HG02610 (cell line): ENCODE measurements around the gene EPC2.

Source experiments
- ATAC-seq: cut with Tn5 transposase; IDR thresholded peaks from one replicate; pipeline ENCODE4 v1.9.1; 2021; ENCODE audit warnings: mild to moderate bottlenecking, moderate library complexity; ENCODE audit not compliant: unreplicated experiment

Gene EPC2

DNA sequence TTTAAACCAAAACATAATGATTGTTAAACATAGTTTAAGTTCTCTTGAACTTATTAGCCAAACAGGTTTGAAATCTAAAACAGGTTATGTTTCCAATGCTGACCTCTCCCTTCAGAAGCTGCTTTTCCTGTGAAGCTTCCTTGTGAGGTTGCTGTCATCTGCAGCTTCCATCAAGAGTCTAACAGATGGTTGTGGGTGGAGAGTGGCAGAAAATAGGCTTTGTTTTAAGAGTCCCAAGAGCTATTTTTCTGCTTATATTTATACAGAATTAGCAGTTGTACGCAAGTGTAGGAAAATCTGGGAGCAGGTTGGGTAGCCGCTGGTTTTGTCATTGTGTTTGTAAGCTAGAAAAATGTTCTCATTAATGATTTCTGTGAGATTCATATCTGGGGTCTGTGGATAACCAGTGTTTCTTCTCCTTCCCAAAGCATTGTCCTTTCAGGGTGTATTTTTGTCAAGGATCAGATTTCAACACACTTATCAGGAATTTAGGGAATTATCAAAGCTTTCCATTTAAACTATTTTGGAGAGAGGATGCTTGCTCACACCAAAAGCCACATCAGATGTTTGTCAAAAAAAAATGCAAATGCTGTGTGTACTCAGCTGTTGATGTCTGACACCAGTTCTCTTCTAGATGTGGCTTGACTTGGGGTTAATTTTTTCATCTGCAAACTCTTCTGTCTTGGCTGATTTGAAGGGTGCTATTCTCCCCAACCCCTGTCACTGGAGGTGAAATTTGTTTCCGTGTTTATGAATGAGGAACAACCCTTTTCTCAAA is 152.4 kb downstream of the EPC2 start:
- ATAC-seq: no peak

- ATAC-seq: no peak
Observed at GRCh38 chr2:148802448-148803220, 158.1 kb downstream of the EPC2 start.

- ATAC-seq: no peak
Observed at GRCh38 chr2:148810081-148810480, 165.5 kb downstream of the EPC2 start.

GRCh38 chr2:148812306-148812705 is 167.8 kb downstream of the EPC2 start:
- no peak for ATAC-seq

DNA sequence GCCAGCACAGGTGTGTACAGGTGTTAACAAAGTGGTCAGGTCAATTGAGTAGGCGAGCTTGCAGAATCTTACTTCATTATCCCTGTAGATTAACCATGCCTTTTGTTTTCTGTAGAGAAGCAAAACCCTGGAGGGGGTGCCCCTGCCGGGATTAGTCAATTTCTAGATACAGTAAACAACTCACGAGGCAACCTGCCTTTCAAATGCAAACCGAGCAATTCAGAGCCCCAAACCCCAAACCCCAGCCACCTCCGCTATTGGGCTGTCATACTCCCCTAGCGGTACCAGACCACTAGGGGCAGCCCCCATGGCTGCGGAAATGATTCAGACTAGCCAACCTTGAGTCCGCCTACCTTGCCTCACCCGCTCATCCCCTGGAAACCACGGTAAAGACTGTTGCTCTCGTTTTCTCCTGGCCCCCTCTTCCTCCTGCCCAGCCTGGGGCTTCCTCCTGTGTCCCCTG is 169.1 kb downstream of the EPC2 start:
- ATAC-seq: peak; percentile 98

DNA sequence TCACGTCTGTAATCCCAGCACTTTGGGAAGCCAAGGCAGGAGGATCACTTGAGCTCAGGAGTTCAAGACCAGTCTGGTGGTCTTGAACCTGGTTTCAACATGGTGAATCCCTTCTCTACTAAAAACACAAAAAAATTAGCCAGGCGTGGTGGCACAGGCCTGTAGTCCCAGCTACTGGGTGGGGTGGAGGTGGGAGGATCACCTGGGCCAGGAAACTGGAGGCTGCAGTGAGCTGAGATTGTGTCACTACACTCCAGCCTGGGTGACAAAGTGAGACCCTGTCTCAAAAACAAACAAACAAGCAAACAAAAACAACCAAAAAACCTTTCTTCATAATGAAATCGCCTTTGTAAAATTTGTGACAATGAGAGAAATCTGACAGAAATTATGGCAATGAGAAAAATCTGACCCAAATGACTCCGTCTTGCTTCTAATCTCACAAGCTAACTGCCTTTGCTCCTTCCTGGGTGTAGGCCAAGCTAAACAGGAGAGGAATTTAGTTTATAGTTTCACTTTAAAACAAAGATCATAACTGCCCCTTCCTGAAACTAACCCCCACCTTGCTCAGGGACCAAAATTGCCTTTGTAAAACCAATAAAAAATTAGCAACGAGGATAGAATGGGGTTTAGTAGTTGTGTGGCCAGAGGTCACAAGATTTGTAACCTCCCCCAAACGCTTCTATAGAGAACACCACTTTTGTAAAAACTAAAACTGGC is 169.8 kb downstream of the EPC2 start:
- ATAC-seq: no peak

DNA sequence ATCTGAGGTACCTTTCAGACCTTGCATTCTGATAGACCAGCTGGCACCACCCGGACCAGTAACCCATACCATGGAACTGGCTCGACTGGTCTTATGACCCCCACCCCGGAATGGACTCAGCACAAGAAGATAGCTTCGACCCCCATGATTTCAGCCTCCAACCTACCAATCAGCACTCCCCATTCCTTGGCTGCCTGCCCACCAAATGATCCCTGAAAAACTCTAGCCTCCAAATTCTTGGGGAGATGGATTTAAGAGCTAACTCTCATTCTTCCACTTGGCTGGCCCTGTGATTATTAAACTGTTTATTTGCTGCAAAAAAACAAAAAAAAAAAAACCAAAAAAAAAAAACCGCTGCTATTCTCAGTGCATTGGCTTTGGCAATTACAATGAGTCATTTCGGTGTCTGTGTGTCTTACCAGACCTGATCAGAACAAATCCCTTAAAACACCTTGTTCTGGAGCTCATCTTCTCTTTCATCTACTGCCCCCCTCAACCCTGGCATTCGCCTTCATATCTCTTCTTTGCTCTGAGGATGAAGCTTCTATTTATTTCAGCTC is 170.4 kb downstream of the EPC2 start:
- ATAC-seq: no peak

GRCh38 chr2:148816176-148816575 is 171.6 kb downstream of the EPC2 start:
- no peak for ATAC-seq

DNA sequence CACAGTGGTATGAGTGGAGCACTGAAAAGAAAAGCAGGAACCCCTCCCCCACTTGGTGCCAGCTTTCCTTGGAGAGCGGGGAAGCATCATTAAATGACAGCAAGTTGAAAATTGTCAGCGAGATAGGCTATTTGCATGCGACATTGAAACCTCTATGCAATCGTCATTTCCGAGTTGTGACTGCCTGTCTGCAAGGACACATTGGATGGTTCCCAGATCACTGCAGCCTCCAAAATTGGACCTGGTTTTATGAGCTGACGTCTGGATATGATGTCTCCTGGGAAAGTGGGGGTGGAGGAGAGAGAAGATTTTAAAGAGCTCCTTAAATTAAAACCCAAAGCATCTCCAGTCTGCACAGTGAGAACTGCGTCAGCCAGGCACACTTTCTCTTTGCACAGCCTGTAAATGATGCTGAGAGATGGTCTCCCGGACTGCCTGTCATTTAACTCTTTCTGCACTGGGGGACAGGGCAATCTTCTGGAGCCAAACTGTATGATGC is 172.7 kb downstream of the EPC2 start:
- no peak for ATAC-seq

GRCh38 chr2:148819019-148819585 is 174.6 kb downstream of the EPC2 start:
- ATAC-seq: no peak

GRCh38 chr2:148824190-148824589 is 179.6 kb downstream of the EPC2 start:
- no peak for ATAC-seq

- ATAC-seq: no peak
Observed at GRCh38 chr2:148826791-148827190, 182.2 kb downstream of the EPC2 start.

DNA sequence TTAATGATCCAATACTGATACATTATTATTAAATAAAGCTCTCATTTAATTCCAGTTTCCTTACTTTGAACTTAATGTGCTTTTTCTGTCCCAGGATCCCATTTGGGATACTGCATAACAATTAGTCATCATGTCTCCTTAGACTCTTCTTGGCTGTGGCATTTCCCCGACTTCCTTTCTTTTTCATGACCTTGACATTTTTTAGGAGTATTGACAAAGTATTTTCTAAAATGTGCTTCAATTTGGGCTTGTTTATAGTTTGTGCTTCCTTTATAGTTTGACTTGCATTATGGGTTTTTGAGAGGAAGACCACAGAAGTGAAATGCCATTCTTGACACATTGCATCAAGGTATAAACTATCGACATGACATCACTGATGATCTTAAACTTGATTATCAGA is 184.4 kb downstream of the EPC2 start:
- ATAC-seq: no peak

DNA sequence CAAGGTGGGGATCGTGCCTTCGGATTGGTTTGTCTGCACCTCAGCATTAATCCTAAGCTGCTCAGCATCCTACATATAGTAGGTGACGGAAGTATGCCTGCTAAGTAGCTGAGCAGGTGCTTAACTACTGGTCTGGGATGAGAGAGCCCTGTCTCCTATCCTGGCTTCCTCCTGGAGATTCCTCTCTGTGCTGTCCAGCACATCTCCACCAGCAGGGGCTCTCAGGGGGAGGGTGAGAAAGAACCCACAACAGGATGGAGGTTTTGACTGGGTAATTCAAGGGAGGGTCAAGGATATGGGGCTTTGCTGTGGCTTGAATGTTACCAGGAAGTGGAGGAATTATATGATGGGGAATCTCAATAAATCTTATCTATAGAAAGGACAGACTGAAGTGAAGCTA is 185.1 kb downstream of the EPC2 start:
- no peak for ATAC-seq

DNA sequence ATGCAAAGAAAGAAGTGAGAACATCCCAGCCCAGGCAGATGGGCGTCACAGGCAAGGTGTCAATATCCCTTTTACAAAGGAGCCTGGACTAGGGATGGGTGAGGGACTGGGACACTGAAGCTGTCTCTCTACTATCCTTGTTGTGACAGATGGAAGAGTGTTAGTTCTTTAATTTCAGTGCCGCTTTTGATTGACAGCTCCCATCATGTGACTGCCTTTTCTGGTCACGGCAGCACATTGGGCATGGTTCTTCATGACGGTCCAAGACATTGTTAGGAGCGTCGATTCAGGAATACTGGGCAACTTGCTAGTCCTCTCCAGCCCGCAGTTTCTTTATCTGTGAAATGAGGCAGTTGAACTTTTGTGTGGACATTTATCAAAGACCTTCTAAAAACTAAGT is 188.1 kb downstream of the EPC2 start:
- no peak for ATAC-seq
